MM.1S (cell line): ENCODE results near the gene RNASE1.

Experiments used
- DNase-seq: peaks from one replicate; pipeline ENCODE4 v3.0.0-alpha.2; 2015
- H2AFZ ChIP-seq: fragments of 300-600 bp; sonication (generic); 2 replicates; pipeline ENCODE4 v1.6.0; 2016; ENCODE audit warnings: antibody characterized with exemption, low read length
- H3F3A ChIP-seq: fragments of 300-600 bp; sonication (generic); 2 replicates; pipeline ENCODE4 v1.6.1; 2016; ENCODE audit warnings: mild to moderate bottlenecking, antibody characterized with exemption, low read length, moderate library complexity, mixed read lengths; ENCODE audit not compliant: insufficient read depth
- H3K27ac ChIP-seq: fragments of 300-600 bp; sonication (generic); 2 replicates; pipeline ENCODE4 v1.5.1; 2016; ENCODE audit warnings: mild to moderate bottlenecking, low read length
- H3K27me3 ChIP-seq: fragments of 300-600 bp; sonication (generic); replicated peaks from 2 replicates; pipeline ENCODE4 v1.6.0; 2016; ENCODE audit warnings: low read length; ENCODE audit not compliant: insufficient read depth
- H3K36me3 ChIP-seq: fragments of 300-600 bp; sonication (generic); replicated peaks from 2 replicates; pipeline ENCODE4 v1.6.1; 2016; ENCODE audit warnings: mild to moderate bottlenecking, low read length, mixed read lengths; ENCODE audit not compliant: insufficient read depth
- H3K4me1 ChIP-seq: fragments of 300-600 bp; sonication (generic); 2 replicates; pipeline ENCODE4 v1.6.1; 2016; ENCODE audit warnings: low read length, mixed read lengths
- H3K4me2 ChIP-seq: fragments of 300-600 bp; sonication (generic); 2 replicates; pipeline ENCODE4 v1.6.0; 2016; ENCODE audit warnings: low read depth, low read length
- H3K4me3 ChIP-seq: fragments of 300-600 bp; sonication (generic); 2 replicates; pipeline ENCODE4 v1.5.1; 2016; ENCODE audit warnings: low read length, mixed read lengths
- H3K79me2 ChIP-seq: fragments of 300-600 bp; sonication (generic); 2 replicates; pipeline ENCODE4 v1.6.1; 2016; ENCODE audit warnings: mixed run types, low read length, mixed read lengths
- H3K9ac ChIP-seq: fragments of 300-600 bp; sonication (generic); 2 replicates; pipeline ENCODE4 v1.6.1; 2016; ENCODE audit warnings: low read length, mixed read lengths
- H3K9me2 ChIP-seq: fragments of 300-600 bp; sonication (generic); replicated peaks from 2 replicates; pipeline ENCODE4 v1.6.1; 2016; ENCODE audit warnings: mild to moderate bottlenecking, low read length, mixed read lengths; ENCODE audit not compliant: insufficient read depth
- H3K9me3 ChIP-seq: fragments of 300-600 bp; sonication (generic); replicated peaks from 2 replicates; pipeline ENCODE4 v1.6.1; 2016; ENCODE audit warnings: mild to moderate bottlenecking, low read length, mixed read lengths; ENCODE audit not compliant: insufficient read depth
- H4K20me1 ChIP-seq: fragments of 300-600 bp; sonication (generic); 2 replicates; pipeline ENCODE4 v1.6.1; 2016; ENCODE audit warnings: mild to moderate bottlenecking, low read length, moderate library complexity, mixed read lengths; ENCODE audit not compliant: insufficient read depth
- CTCF ChIP-seq: fragments of 300-600 bp; sonication (generic); IDR thresholded peaks from 2 replicates; pipeline ENCODE4 v1.5.1; 2016; ENCODE audit warnings: antibody characterized with exemption, low read length, mixed read lengths
- EZH2 ChIP-seq: fragments of 300-600 bp; sonication (generic); optimal IDR thresholded peaks from 2 replicates; pipeline ENCODE3; 2017; ENCODE audit warnings: low read depth, mild to moderate bottlenecking, antibody characterized with exemption, low read length, mixed read lengths
- EZH2phosphoT487 ChIP-seq: fragments of 300-600 bp; sonication (generic); IDR thresholded peaks from 2 replicates; pipeline ENCODE4 v1.6.1; 2018; ENCODE audit warnings: antibody characterized with exemption, low read length

The RNASE1 gene

GRCh38 chr14:20798932-20799331, 3.7 kb downstream of the RNASE1 start:
- no peaks in the 10 kb centered on the region for H3K27me3 ChIP-seq
- no peak for DNase-seq
- no peak overlapping the region for H2AFZ ChIP-seq
- no peak overlapping the region for H3K27ac ChIP-seq
- H3K9me2 ChIP-seq = no peaks in the 10 kb centered on the region
- no peak overlapping the region for H3K9ac ChIP-seq
- no peak for TF ChIP-seq EZH2
- no peak for TF ChIP-seq CTCF
- TF ChIP-seq EZH2phosphoT487 = no peak
- no peak overlapping the region for H3K4me3 ChIP-seq
- no peaks in the 10 kb centered on the region for H3K9me3 ChIP-seq
- H3K36me3 ChIP-seq = no peaks in the 10 kb centered on the region
- no peaks in the 10 kb centered on the region for H3F3A ChIP-seq
- H3K79me2 ChIP-seq = no peaks in the 10 kb centered on the region
- no peak overlapping the region for H3K4me2 ChIP-seq
- no peaks in the 10 kb centered on the region for H3K4me1 ChIP-seq
- H4K20me1 ChIP-seq = no peaks in the 10 kb centered on the region

DNA sequence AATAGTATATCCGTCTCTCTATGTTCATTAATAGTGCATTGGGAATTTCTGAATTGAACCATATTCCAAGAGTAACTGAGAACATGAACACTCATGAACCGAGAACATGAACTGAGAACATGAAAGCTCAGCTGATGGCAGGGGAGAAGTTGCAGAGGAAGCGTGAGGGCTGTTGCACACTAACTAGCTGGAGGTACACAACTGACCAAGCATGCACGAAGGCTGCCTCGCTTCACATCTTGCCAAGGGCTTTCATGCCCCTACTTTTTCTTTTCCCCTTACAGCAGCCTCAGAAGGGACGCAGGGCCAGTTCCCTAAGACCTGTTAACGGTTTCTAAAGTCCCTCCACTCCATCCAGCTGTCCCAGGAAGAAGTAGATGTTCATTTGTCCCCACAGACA, 4.3 kb downstream of the RNASE1 start:
- Histone ChIP-seq H3K27me3 (no peaks in the 10 kb centered on the region), H3K79me2 (no peaks in the 10 kb centered on the region), H3K27ac (no peak overlapping the region), H3K9ac (no peak overlapping the region), H3K4me1 (no peaks in the 10 kb centered on the region), H4K20me1 (no peaks in the 10 kb centered on the region), H3K9me3 (no peaks in the 10 kb centered on the region), H3K36me3 (no peaks in the 10 kb centered on the region), H3K4me2 (no peak overlapping the region), H2AFZ (no peak overlapping the region), H3K4me3 (no peak overlapping the region), H3F3A (no peaks in the 10 kb centered on the region), H3K9me2 (no peaks in the 10 kb centered on the region)
- TF ChIP-seq CTCF = no peak
- no peak for TF ChIP-seq EZH2
- DNase-seq = no peak

DNA sequence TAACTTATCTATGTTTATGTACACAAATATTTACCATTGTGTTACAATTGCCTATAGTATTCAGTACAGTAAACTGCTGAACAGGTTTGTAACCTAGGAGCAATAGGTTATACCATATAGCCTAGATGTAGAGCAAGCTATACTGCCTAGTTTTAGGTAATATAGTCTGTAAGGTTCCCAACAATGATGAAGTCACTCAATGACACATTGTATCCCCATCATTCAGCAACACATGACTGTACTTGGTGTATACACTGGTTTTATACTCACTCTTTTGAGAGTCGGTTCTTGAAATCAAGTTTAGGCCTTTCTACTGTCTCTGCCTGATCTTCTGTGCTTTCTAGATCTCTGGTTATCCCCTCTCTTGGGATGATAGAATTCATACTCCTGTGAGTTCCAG, 5.5 kb downstream of the RNASE1 start:
- H3K4me3 ChIP-seq = no peak overlapping the region
- no peaks in the 10 kb centered on the region for H3K27me3 ChIP-seq
- DNase-seq = no peak
- H3F3A ChIP-seq = no peaks in the 10 kb centered on the region
- no peak overlapping the region for H3K4me2 ChIP-seq
- H4K20me1 ChIP-seq = no peaks in the 10 kb centered on the region
- H3K27ac ChIP-seq = no peak overlapping the region
- TF ChIP-seq EZH2phosphoT487 = no peak
- no peak for TF ChIP-seq CTCF
- no peak for TF ChIP-seq EZH2
- no peaks in the 10 kb centered on the region for H3K79me2 ChIP-seq
- H3K36me3 ChIP-seq = no peaks in the 10 kb centered on the region
- no peaks in the 10 kb centered on the region for H3K9me2 ChIP-seq
- H3K4me1 ChIP-seq = no peaks in the 10 kb centered on the region
- no peak overlapping the region for H2AFZ ChIP-seq
- H3K9ac ChIP-seq = no peak overlapping the region
- H3K9me3 ChIP-seq = no peaks in the 10 kb centered on the region
